Activated B cell treated with CpG ODN at 0.5 μM for 24 hours (primary cell): ENCODE data around the gene KAT6B. TPM values are rescaled to one million over a fixed set of nuclear protein-coding genes. Genes with fewer than 3 reads are reported as not detected.

Experiments used
- ATAC-seq: fragments of 200-7000 bp; cut with Tn5 transposase; one replicate; pipeline ENCODE4 v1.10.0; 2021; ENCODE audit warnings: low read depth, mild to moderate bottlenecking, moderate library complexity
- CTCF ChIA-PET: fragments of 350-600 bp; sonication (Branson Sonifier 250); formaldehyde crosslinking; loops from one replicate; lab custom pipeline; 2021; ENCODE audit warnings: antibody characterized with exemption; lab: Charles Lee
- POLR2A ChIA-PET: fragments of 350-600 bp; sonication (Branson Sonifier 250); formaldehyde crosslinking; loops from one replicate; lab custom pipeline; 2021; ENCODE audit warnings: antibody characterized with exemption; lab: Charles Lee
- DNase-seq: peaks from one replicate; pipeline ENCODE4 v3.0.0; 2022
- H3K27ac Mint-ChIP-seq: one replicate; pipeline ENCODE4 v1.8.0; 2020; ENCODE audit warnings: mixed read lengths
- H3K27me3 Mint-ChIP-seq: one replicate; pipeline ENCODE4 v1.8.0; 2021; ENCODE audit warnings: mixed read lengths
- H3K36me3 Mint-ChIP-seq: one replicate; pipeline ENCODE4 v1.8.0; 2021; ENCODE audit warnings: low read depth, mixed read lengths
- H3K4me1 Mint-ChIP-seq: one replicate; pipeline ENCODE4 v1.8.0; 2021; ENCODE audit warnings: mixed read lengths
- H3K4me3 Mint-ChIP-seq: one replicate; pipeline ENCODE4 v1.8.0; 2020; ENCODE audit warnings: mild to moderate bottlenecking, mixed read lengths
- H3K9me3 Mint-ChIP-seq: one replicate; pipeline ENCODE4 v1.8.0; 2020; ENCODE audit warnings: mixed read lengths
- CTCF ChIP-seq: fragments of 200-600 bp; IDR thresholded peaks from one replicate; pipeline ENCODE4 v1.8.0; 2022; ENCODE audit warnings: antibody characterized with exemption, mild to moderate bottlenecking
- intact Hi-C: fragments of 100-400 bp; cut with micrococcal nuclease; formaldehyde crosslinking; loops from one replicate; pipeline ENCODE4 v1.15.1; 2024
- total RNA-seq: library from RNA; stranded (reverse); gene quantifications from 2 replicates; pipeline ENCODE4 v1.2.3, GENCODE V29; 2022

Gene KAT6B
- total RNA-seq, 1 donor from 2014 or later = 45.2 TPM

GRCh38 chr10:74925708-74926107 lies 99.3 kb downstream of the KAT6B start:
- intact Hi-C loops = no loop called here
- TF ChIP-seq CTCF = no peak
- DNase-seq (no peak), ATAC-seq (no peak)
- Mint-ChIP-seq H3K4me1 (peaks cover 21% of the 10 kb centered on the region), H3K36me3 (no peaks in the 10 kb centered on the region), H3K27me3 (no peaks in the 10 kb centered on the region), H3K4me3 (no peak overlapping the region), H3K9me3 (no peaks in the 10 kb centered on the region), H3K27ac (no peak overlapping the region)
- POLR2A ChIA-PET = no interaction called here
- CTCF ChIA-PET = no interaction called here

- DNase-seq (no peak), ATAC-seq (no peak)
- intact Hi-C loops = no loop called here
- TF ChIP-seq CTCF = no peak
- Mint-ChIP-seq H3K9me3 (no peaks in the 10 kb centered on the region), H3K4me1 (peaks cover 17% of the 10 kb centered on the region), H3K27ac (no peak overlapping the region), H3K4me3 (no peak overlapping the region), H3K36me3 (peaks cover 2% of the 10 kb centered on the region), H3K27me3 (no peaks in the 10 kb centered on the region)
- CTCF ChIA-PET = no interaction called here
- POLR2A ChIA-PET = no interaction called here
Observed at GRCh38 chr10:74926791-74927585, 100.6 kb downstream of the KAT6B start.

GRCh38 chr10:74927701-74928100 lies 101.3 kb downstream of the KAT6B start:
- peaks cover 15% of the 10 kb centered on the region for H3K4me1 Mint-ChIP-seq
- peaks cover 5% of the 10 kb centered on the region for H3K36me3 Mint-ChIP-seq
- ChIA-PET CTCF (no interaction called here), POLR2A (no interaction called here)
- H3K27me3 Mint-ChIP-seq = no peaks in the 10 kb centered on the region
- no peak overlapping the region for H3K27ac Mint-ChIP-seq
- TF ChIP-seq CTCF = no peak
- intact Hi-C loops = loop anchor here (2.0 kb wide), 1 partner anchor 19 kb away; no protein-coding TSS in a partner anchor
- DNase-seq (no peak), ATAC-seq (no peak)
- no peaks in the 10 kb centered on the region for H3K9me3 Mint-ChIP-seq
- no peak overlapping the region for H3K4me3 Mint-ChIP-seq

GRCh38 chr10:74928742-74929191 lies 102.4 kb downstream of the KAT6B start:
- TF ChIP-seq CTCF = no peak
- H3K4me1 Mint-ChIP-seq = peaks cover 5% of the 10 kb centered on the region

GRCh38 chr10:74929197-74929596 lies 102.8 kb downstream of the KAT6B start:
- peaks cover 3% of the 10 kb centered on the region for H3K4me1 Mint-ChIP-seq
- CTCF ChIA-PET = no interaction called here
- no peak for TF ChIP-seq CTCF

More at GRCh38 chr10:74928742-74929191, 102.4 kb downstream of the KAT6B start:
- Mint-ChIP-seq H3K27me3 (no peaks in the 10 kb centered on the region), H3K9me3 (no peaks in the 10 kb centered on the region), H3K36me3 (peaks cover 8% of the 10 kb centered on the region), H3K4me3 (no peak overlapping the region), H3K27ac (no peak overlapping the region)
- POLR2A ChIA-PET = interaction anchor here (0.6 kb wide), 1 partner anchor 251 kb away, joined by 3 read pairs; no protein-coding TSS in a partner anchor
- no peak for ATAC-seq
- intact Hi-C loops = loop anchor here (2.0 kb wide), 1 partner anchor 18 kb away; no protein-coding TSS in a partner anchor
- CTCF ChIA-PET = no interaction called here
- no peak for DNase-seq

More at GRCh38 chr10:74929197-74929596, 102.8 kb downstream of the KAT6B start:
- no peak for ATAC-seq
- Mint-ChIP-seq H3K4me3 (no peak overlapping the region), H3K27ac (no peak overlapping the region), H3K36me3 (peaks cover 8% of the 10 kb centered on the region), H3K27me3 (no peaks in the 10 kb centered on the region), H3K9me3 (no peaks in the 10 kb centered on the region)
- intact Hi-C loops = loop anchor here (2.0 kb wide), 1 partner anchor 18 kb away; no protein-coding TSS in a partner anchor
- POLR2A ChIA-PET = interaction anchor here (0.6 kb wide), 1 partner anchor 251 kb away, joined by 3 read pairs; no protein-coding TSS in a partner anchor
- no peak for DNase-seq
